GM12892 (cell line): ENCODE measurements around the gene HHAT.

Source experiments
- POLR2A ChIP-seq: IDR thresholded peaks from 2 replicates; pipeline ENCODE4 v1.6.1; 2011; ENCODE audit warnings: low read depth, low read length, control low read depth
- POLR2AphosphoS5 ChIP-seq: IDR thresholded peaks from 2 replicates; pipeline ENCODE4 v1.6.1; 2011; ENCODE audit warnings: low read depth, low read length, control low read depth
- TAF1 ChIP-seq: IDR thresholded peaks from 2 replicates; pipeline ENCODE4 v1.6.1; 2011; ENCODE audit warnings: low read depth, mild to moderate bottlenecking, control low read depth, low read length, borderline replicate concordance

- TF ChIP-seq POLR2AphosphoS5 (no peak), POLR2A (no peak), TAF1 (no peak)
Observed at GRCh38 chr1:210385228-210385627, 56.5 kb downstream of the HHAT start.
